Measurements from ENCODE around the gene OR10T2.
"Not testable (repeated sequence)": the region's sequence is repeated elsewhere in the genome, so short reads cannot be mapped to it uniquely, and the experiment has no call there.

Gene OR10T2

GRCh38 chr1:158391099-158391498 lies 8.2 kb downstream of the OR10T2 start:
- Histone ChIP-seq H3K27me3 (ENCODE audit: low read length) (no peaks in the 10 kb centered on the region), H4K20me1 (ENCODE audit: low read depth, low read length) (no peaks in the 10 kb centered on the region), H3K9me3 (ENCODE audit: insufficient read depth, low read length) (no peaks in the 10 kb centered on the region), H2AFZ (ENCODE audit: low read depth, low read length, severe bottlenecking) (no peak overlapping the region), H3K4me2 (ENCODE audit: low read depth, low read length, poor library complexity, severe bottlenecking) (no peak overlapping the region), H3K36me3 (ENCODE audit: low read length) (no peaks in the 10 kb centered on the region), H3K27ac (ENCODE audit: low read depth, low read length) (no peak overlapping the region), H3K4me3 (ENCODE audit: insufficient read depth, low read length, poor library complexity, severe bottlenecking) (no peak overlapping the region), H3K9ac (ENCODE audit: low read length) (no peak overlapping the region), H3K79me2 (ENCODE audit: insufficient read depth, low read length) (no peaks in the 10 kb centered on the region), H3F3A (ENCODE audit: insufficient read depth) (no peaks in the 10 kb centered on the region), H3K9me2 (replicated peaks; ENCODE audit: insufficient read depth, low read length) (no peaks in the 10 kb centered on the region)
- no peak for TF ChIP-seq EZH2phosphoT487 (conservative IDR thresholded peaks at IDR 0.05; ENCODE audit: low read length)
- TF ChIP-seq, protein P1, sequence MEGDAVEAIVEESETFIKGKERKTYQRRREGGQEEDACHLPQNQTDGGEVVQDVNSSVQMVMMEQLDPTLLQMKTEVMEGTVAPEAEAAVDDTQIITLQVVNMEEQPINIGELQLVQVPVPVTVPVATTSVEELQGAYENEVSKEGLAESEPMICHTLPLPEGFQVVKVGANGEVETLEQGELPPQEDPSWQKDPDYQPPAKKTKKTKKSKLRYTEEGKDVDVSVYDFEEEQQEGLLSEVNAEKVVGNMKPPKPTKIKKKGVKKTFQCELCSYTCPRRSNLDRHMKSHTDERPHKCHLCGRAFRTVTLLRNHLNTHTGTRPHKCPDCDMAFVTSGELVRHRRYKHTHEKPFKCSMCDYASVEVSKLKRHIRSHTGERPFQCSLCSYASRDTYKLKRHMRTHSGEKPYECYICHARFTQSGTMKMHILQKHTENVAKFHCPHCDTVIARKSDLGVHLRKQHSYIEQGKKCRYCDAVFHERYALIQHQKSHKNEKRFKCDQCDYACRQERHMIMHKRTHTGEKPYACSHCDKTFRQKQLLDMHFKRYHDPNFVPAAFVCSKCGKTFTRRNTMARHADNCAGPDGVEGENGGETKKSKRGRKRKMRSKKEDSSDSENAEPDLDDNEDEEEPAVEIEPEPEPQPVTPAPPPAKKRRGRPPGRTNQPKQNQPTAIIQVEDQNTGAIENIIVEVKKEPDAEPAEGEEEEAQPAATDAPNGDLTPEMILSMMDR (IDR thresholded peaks at IDR 0.05; ENCODE audit: insufficient read depth, low read length, poor library complexity, severe bottlenecking), result no peak

- Histone ChIP-seq H3F3A (ENCODE audit: insufficient read depth) (no peaks in the 10 kb centered on the region), H3K9me2 (replicated peaks; ENCODE audit: insufficient read depth, low read length) (no peaks in the 10 kb centered on the region)
These were observed 8.9 kb downstream of the OR10T2 start for GRCh38 chr1:158390331-158390730.

GRCh38 chr1:158374860-158375259 lies 24.4 kb downstream of the OR10T2 start:
- H3K27ac ChIP-seq (ENCODE audit: low read depth, low read length), result no peak overlapping the region
- H4K20me1 ChIP-seq (ENCODE audit: low read depth, low read length), result no peaks in the 10 kb centered on the region
- no peaks in the 10 kb centered on the region for H3F3A ChIP-seq (ENCODE audit: insufficient read depth)
- no peak overlapping the region for H3K9ac ChIP-seq (ENCODE audit: low read length)
- H3K27me3 ChIP-seq (ENCODE audit: low read length), result no peaks in the 10 kb centered on the region
- TF ChIP-seq, protein P1 (IDR thresholded peaks at IDR 0.05; ENCODE audit: insufficient read depth, low read length, poor library complexity, severe bottlenecking), result no peak
- no peak for TF ChIP-seq EZH2phosphoT487 (conservative IDR thresholded peaks at IDR 0.05; ENCODE audit: low read length)
- no peaks in the 10 kb centered on the region for H3K9me3 ChIP-seq (ENCODE audit: insufficient read depth, low read length)
- H2AFZ ChIP-seq (ENCODE audit: low read depth, low read length, severe bottlenecking), result no peak overlapping the region
- H3K4me3 ChIP-seq (ENCODE audit: insufficient read depth, low read length, poor library complexity, severe bottlenecking), result no peak overlapping the region
- H3K4me2 ChIP-seq (ENCODE audit: low read depth, low read length, poor library complexity, severe bottlenecking), result no peak overlapping the region
- H3K9me2 ChIP-seq (replicated peaks; ENCODE audit: insufficient read depth, low read length), result no peaks in the 10 kb centered on the region
- no peaks in the 10 kb centered on the region for H3K79me2 ChIP-seq (ENCODE audit: insufficient read depth, low read length)
- no peaks in the 10 kb centered on the region for H3K36me3 ChIP-seq (ENCODE audit: low read length)

More at GRCh38 chr1:158390331-158390730, 8.9 kb downstream of the OR10T2 start:
- no peak overlapping the region for H3K27ac ChIP-seq (ENCODE audit: low read depth, low read length)
- no peaks in the 10 kb centered on the region for H3K27me3 ChIP-seq (ENCODE audit: low read length)
- H3K4me3 ChIP-seq (ENCODE audit: insufficient read depth, low read length, poor library complexity, severe bottlenecking), result no peak overlapping the region
- H4K20me1 ChIP-seq (ENCODE audit: low read depth, low read length), result no peaks in the 10 kb centered on the region
- TF ChIP-seq, protein P1 (IDR thresholded peaks at IDR 0.05; ENCODE audit: insufficient read depth, low read length, poor library complexity, severe bottlenecking), result no peak
- no peak for TF ChIP-seq EZH2phosphoT487 (conservative IDR thresholded peaks at IDR 0.05; ENCODE audit: low read length)
- H3K79me2 ChIP-seq (ENCODE audit: insufficient read depth, low read length), result no peaks in the 10 kb centered on the region
- H3K9me3 ChIP-seq (ENCODE audit: insufficient read depth, low read length), result no peaks in the 10 kb centered on the region
- no peak overlapping the region for H3K4me2 ChIP-seq (ENCODE audit: low read depth, low read length, poor library complexity, severe bottlenecking)
- no peaks in the 10 kb centered on the region for H3K36me3 ChIP-seq (ENCODE audit: low read length)
- no peak overlapping the region for H2AFZ ChIP-seq (ENCODE audit: low read depth, low read length, severe bottlenecking)
- no peak overlapping the region for H3K9ac ChIP-seq (ENCODE audit: low read length)

DNA sequence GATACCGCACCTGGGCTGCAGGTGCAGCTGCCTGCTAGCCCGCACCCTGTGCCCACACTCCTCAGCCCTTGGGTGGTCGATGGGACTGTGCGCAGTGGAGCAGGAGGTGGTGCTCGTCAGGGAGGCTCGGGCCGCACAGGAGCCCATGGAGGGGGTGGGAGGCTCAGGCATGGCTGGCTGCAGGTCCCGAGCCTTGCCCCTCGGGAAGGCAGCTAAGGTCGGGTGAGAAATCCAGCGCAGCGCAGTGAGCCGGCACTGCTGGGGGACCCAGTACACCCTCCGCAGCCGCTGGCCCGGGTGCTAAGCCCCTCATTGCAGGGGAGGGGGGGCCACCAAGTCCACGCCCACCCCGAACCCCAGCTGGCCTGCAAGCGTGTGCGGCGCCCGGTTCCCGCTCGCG lies 25.2 kb downstream of the OR10T2 start:
- H3K27ac ChIP-seq (ENCODE audit: low read depth, low read length); H3K27me3 ChIP-seq (ENCODE audit: low read length); H3K9ac ChIP-seq (ENCODE audit: low read length); H3K4me3 ChIP-seq (ENCODE audit: insufficient read depth, low read length, poor library complexity, severe bottlenecking); H3F3A ChIP-seq (ENCODE audit: insufficient read depth); H3K79me2 ChIP-seq (ENCODE audit: insufficient read depth, low read length); H3K36me3 ChIP-seq (ENCODE audit: low read length); H2AFZ ChIP-seq (ENCODE audit: low read depth, low read length, severe bottlenecking); H4K20me1 ChIP-seq (ENCODE audit: low read depth, low read length); H3K9me3 ChIP-seq (ENCODE audit: insufficient read depth, low read length); H3K9me2 ChIP-seq (replicated peaks; ENCODE audit: insufficient read depth, low read length); H3K4me2 ChIP-seq (ENCODE audit: low read depth, low read length, poor library complexity, severe bottlenecking): not testable (repeated sequence)
